ENCODE measurements around the gene KLF16. TPM values are rescaled to one million over a fixed set of nuclear protein-coding genes. Genes with fewer than 3 reads are reported as not detected.

The KLF16 gene
- total RNA-seq, 1 donor from 2014 or later = 9.8 TPM

DNA sequence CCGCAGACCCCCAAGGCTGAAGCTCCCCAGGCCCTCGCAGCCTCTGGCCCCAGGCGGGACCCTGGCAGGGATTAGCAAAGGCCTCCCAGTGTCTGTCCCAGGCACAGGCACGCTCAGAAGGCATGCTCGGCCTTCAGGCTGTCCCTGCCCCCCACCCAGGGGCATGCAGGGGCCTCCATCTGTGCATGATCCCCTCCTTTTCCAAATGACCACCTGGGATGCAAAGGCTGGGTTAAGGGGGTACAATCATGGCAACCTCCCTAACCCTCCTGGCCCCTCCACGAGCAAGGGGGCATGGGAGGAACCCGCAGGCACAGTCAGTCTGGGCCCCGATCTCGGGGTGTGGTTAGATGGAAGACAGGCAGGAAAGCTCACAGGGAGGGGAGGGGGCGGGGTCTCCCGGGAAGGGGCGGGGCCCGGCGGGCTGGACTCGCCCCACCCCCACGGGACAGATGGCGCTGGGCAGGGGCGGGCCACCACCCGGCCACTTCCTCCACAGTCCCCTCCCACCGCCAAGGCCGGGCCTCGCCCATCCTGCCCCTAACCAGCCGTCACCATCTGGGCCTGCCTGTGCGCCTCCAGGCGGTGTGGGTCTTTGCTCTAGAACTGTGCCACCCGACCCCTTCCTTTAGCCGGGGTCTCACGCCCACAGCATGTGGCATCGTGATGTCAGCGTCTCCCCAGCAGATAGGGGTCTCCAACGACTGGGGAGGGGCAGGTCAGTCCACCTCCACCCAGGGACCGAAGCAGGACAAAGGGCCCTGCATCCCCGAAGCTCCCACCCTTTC lies 8.1 kb downstream of the KLF16 start:
- peak; percentile 65 for DNase-seq (ENCODE audit: low read depth, low spot score)

DNA sequence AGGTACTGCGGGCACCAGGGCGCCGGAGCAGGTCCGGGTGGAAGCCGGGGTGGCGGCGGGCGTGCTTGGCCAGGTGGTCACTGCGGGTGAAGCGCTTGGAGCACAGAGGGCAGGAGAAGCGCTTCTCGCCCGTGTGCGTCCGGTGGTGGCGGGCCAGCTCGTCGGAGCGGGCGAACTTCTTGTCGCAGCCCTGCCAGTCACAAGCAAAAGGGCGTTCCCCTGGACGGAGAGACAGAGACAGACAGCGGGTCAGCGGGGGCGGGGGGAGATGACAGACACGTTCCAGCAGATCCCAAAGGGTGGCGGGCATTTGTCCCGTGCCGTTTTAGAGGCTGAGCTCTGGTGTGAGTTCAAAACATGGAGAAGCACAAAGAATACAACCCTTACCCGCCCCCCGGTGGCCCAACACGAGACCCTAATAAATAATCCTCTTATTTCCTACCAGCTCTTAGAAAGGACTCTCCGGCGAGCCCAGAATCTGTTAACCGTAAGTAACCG lies 8.8 kb downstream of the KLF16 start:
- DNase-seq (ENCODE audit: low read depth, low spot score) = no peak

DNA sequence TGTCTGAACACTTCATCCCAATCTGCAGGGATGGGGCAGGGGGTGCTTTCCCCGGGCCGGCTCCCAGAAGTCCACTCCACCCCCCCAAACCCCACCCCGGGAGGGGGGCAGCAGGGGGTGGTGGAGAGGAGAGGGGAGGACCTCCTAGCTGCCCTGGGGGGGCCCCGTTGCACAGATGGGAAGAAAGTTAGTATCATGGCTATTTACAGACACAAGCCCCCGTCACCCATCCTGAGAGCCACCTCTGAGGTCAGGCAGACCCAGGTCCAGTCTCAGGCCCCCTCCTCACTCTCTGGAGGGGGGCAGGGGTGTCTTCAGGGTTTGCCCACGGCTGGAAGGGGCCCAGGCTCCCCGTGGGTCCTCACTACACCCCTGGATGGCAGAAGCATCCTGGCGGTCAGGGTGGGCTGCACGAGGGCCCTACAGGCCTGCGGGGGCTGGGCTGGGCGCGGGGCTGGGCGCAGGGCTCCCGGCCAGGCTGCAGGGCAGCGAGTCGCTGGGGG lies 9.3 kb downstream of the KLF16 start:
- no peak for DNase-seq (ENCODE audit: low read depth, low spot score)

DNA sequence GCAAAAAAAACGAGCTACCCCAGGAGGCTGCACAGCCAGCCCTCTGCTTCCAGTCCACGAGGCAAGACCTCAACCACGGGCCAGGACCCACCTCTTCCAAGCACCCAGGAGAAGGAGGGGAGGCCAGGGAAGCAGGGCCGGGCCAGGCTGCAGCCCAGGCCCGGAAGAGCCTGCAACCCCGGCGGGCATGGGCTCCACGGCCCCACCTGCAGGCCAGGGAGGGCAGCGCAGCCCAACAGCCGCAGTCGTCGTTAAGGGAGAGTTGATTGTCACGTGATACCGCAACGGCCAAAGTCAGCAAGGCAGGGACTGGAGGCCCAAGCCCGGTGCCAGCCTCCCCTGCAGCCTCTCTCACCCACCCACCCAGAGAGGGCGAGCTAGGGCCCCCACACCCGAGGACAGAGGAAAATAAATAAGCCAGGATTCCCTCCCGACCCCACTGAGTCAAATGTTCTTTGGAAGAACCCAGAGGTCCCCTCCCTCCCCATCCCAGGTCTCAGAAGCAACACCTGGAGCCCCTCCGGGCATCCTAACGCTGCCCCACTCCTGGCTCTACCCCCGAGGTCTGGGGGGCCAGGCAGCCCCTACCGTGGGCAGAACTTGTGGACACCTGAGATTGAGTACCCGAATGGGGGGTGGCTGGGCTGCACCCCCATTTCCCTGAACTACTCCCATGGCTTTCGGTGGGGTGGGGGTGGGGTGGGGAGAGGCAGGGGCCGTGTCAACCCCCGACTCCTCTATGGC lies 9.9 kb downstream of the KLF16 start:
- no peak for DNase-seq (ENCODE audit: low read depth, low spot score)

DNA sequence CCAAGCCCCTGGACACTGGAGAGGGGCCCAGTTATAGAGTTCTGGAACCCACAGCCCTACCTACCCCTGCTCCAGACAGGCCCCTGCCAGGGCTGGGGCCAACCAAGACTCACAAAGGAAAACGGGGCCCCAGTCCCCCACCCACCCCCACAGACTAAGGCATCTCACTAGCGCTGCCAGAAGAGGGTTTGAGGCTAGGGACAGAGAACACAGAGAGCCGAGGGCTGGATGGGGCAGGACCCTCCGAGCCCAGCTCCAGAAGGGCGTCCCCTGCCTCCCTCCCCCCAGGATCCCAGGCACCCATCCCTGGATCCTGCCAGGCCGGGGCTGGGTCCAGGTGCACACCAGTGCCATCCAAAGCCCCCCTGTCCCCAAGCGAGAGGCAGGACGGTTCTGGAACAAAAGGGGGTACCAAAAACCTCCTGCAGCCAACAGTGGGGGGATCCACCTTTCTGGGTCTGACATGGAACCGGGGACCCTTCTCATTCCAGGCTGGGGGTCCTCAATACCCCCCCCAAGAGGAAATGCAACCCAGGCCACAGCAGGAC lies 10.7 kb downstream of the KLF16 start:
- no peak for DNase-seq (ENCODE audit: low read depth, low spot score)

DNA sequence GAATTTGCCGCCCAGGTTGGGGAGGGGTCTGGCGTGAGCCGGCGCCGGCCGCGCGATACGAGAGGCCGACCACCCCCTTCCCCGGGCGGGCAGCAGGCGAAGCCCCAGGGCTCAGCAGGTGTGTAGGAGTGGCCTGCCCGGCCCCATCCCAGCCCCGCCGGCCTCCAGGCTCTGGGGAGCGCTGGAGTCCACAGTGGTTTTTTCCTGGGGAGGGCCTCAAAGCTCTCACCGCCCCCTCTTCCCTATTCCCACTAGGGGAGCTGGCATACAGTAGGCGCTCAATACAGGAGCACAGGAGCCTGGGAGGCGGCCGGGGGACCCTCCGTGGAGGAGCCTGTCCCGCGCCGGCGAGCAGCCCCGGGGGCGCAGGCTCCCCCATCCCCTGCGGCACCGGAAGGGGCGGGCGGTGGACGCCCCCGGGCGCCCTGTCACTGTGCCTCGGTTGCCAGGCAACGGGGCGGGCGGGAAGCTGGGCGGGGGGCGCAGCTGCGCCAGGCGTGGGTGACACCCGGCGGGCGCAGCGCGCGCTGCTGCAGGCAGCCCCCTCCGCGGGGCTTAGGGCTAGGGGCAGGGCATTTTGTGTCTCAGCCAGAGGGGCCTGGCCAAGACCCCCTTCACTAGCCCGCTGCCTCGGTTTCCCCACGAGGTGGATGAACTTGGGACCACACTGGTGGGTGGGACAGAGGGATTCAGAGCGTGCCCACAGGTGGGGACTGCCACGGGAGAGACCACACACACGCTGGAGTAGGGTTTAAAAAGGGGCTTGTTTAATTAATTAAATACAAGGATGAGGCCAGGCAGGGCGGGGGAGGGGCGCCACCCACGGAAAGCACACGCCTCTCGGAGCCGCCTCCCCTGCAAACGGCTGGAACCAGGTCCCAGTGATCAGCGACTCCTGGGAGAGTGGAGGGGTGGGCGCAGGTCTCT lies 11.5 kb downstream of the KLF16 start:
- DNase-seq (ENCODE audit: low read depth, low spot score) = no peak

DNA sequence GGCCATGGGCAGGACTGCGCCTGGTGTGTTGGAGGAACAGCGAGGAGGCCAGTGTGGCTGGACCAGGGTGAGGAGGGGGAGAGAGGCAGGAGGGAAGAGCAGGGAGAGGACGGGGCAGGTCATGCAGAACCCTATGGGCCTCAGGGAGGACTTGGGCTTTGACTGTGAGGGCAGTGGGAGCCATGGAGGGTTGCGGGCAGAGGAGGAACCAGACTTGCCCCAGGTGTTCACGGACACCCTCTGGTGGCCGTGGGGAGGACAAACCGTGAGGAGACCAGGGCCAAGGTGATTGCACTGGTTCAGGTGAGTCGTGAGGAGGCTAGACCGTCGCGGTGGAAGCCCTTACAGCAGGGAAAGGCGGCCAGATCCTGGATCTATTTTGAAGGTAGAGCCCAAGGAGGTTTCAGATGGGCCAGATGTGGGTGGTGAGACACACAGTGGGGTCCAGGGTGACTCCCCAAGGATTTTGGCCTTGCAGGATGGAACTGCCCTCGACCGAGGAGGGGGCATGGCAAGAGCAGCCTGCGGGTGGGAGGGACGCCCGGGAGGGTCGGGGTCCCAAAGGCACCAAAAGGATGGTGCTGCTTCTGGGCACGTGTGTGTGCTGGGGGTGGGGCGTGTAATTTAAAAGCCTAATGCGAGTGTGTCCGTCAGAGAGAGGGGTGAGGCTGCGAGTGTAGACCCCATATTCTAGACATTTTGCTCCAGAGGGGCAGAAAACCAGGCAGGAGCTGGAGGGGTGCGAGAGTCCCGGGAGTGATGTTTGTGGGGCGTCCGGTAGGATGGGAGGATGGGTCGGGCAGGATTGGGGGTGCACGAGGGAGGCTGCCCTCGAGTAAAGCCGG lies 12.3 kb downstream of the KLF16 start:
- no peak for DNase-seq (ENCODE audit: low read depth, low spot score)

DNA sequence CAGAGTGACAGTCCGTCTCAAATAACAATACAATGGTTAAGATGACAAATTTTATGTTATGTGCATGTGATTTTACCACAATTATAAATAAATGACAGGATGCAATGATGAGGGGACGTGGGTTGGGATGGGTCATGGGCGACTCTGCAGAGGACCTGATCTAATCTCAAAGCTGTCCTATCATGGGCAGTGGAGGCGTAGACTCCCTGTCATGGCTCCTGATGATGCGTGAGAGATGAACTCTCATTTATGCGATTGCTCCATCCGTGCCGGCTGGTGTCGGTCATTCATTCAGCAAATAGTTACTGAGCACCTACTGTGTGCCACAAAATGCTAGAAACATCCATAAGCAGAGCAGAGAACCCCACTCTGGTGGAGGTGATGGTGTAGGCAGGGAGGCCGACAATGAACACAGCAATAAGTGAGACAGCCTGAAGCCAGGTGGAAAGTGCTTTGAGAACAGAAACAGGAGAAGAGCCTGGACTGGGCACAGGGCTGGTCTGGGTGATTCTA lies 13.4 kb downstream of the KLF16 start:
- no peak for DNase-seq (ENCODE audit: low read depth, low spot score)

DNA sequence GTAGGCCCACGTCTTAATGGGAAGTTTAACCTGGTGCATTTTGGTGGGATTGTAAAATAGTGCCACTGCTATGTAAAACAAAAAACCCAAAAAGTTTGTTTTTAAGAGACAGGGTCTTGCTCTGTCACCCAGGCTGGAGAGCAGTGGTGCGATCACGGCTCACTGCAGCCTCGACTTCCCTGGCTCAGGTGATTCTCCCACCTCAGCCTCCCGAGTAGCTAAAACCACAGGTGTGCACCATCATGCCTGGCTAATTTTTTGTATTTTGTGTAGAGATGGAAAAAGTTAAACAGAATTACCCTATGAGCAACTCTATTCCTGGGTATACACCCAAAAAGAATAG lies 14.3 kb downstream of the KLF16 start:
- no peak for DNase-seq (ENCODE audit: low read depth, low spot score)

DNA sequence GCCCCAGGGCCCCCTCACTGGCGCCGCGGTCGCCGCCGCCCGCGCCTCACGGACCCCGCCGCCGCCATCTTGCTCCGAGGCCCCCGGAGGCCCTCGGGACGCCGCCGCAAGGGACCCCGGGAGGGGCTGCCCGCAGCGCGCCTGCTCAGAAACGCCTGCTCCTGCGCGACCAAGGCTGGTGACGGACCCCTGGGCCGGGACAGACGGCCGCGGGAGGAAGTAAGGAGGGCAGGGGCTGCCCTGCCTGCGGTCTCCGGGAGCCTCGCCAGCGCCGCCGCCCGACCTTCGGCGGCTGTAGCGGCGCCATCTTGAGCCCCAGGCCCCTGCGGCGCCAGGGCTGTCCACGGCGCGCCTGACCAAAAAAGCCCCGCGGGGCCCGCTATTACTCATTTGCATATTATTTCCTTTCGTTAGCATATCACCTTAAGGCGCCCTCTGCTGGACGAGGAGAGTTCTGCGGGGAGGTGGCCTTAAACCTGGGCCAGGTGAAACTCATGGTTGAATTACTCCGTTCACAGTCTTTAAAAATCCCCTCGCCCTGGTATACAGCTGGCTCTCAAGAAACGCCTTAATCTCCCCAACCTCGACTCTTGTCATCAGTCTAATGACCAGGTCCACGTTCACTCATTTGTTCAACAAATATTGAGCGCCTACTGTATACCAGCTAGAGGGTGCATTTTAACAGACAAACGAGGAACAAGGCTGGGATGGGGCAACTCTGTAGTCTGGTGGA lies 14.8 kb downstream of the KLF16 start, which contains the start of gene REXO1:
REXO1 (minus strand) TSS at position 85 of the 733 bp plus-strand sequence. CDS start 125 bp downstream, outside the sequence.
- peak; percentile 64 for DNase-seq (ENCODE audit: low read depth, low spot score)

DNA sequence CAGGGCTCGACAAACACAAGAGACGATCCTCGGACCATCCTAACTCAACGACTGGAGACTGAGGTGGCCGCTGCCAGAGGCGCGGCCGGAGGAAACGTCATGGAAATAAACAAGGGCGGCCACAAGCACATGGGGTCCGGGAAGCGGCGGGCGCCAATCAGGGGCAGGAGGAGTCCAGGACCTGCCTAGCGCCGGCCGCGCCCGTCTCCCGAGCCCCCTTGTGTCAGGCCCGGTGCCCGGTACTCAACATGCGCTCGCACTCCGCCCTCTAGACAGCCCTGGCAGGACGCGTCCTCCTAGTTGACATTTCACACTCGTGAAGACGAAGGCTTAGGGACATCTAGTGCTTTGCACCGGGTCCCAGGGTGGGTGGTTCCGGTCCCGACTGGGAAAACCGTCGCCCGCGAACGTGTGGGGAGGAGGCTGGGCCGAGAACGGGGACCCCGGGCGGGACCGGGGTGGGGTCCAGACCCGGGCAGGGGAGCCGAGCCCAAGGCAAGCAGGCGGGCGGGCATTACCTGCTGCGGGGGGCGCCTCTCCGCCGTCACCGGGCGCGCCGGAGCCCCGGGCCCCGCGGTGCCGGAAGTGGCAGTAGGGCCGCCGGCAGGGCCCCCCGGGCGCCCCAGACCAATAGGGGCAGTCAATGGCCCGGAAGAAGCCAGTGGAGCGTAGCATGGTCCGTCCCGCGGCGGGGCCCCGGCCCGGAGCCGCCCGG lies 15.5 kb downstream of the KLF16 start:
- no peak for DNase-seq (ENCODE audit: low read depth, low spot score)

DNA sequence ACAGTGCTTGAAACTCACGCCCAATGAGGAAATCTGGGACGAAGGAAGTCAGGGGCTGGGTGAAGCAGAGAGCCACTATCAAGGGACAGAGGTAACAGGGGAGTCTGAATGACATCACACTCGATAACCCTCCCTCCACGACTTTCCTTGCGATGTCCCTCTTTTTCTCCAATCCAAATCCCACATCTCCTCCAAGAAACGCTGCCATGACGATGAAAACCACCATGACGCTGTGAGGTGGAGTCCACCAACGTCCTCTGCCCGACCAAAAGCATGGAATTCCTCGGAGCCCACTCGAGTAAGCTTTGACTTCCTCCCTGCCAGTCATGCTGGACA lies 16.1 kb downstream of the KLF16 start:
- no peak for DNase-seq (ENCODE audit: low read depth, low spot score)

DNA sequence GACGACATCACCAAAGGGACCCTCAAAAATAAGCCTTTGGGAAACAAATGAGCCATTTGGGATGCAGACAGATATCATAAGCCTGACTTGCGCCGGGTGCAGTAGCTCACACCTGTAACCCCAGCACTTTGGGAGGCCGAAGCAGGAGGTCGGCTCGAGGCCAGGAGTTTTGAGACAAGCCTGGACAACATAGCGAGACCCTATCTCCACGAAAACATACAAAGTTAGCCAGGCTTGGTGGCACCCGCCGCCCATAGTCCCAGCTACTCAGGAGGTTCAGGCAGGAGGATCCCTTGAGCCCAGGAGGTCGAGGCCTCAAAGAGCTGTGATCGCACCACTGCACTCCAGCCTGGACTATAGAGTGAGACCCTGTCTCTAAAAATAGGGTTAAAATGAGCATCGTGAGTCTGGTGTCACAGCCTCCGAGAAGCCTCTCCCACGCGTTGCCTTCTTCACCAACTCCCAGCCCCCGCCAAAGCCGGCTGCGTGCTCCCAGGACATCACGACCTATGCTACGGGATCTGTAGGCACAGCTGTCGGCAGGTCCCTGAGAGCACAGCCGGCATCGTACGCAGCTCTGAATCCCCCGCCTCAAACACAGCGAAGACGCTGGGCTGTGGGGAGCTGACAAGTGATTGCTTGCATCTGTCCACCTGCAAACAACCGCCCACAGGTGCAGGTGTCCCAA lies 16.7 kb downstream of the KLF16 start:
- DNase-seq (ENCODE audit: low read depth, low spot score) = no peak

DNA sequence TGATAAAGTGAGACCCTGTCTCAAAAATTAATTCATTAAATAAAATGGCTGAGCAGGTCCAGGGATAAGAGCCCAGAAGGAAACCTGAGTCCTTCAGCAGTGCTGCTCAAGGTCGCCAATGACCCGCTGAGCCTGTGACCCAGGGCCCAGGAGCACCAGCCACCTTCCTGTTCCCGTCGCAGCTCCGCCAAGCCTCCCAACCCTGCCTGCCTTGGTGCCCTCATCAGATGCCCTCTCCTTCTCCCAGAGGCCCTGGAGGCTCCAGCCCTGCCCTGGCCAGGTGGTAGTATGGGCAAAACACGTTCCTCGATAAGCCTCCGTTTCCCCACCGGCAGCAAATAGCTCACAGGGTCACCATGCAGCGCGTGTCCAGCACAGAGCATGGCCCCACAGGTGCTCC lies 17.7 kb downstream of the KLF16 start:
- DNase-seq (ENCODE audit: low read depth, low spot score) = no peak

DNA sequence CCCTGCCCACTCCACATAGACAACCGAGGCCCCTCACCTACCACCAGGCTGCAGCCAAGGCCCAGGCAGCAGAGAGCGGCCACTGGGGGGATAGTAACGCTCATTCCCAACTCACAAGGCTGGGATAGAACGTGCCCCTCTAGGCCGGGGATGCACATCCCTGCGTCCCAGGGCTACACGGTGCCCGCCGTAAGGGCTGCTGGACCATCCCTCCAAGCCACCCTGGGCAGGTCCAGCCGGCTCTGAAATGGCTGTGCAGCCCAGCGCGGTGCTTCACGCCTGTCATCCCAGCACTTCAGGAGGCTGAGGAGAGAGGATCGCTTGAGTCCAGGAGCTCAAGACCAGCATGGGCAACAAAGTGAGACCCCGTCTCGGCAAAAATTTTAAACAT lies 18.3 kb downstream of the KLF16 start:
- DNase-seq (ENCODE audit: low read depth, low spot score) = no peak

DNA sequence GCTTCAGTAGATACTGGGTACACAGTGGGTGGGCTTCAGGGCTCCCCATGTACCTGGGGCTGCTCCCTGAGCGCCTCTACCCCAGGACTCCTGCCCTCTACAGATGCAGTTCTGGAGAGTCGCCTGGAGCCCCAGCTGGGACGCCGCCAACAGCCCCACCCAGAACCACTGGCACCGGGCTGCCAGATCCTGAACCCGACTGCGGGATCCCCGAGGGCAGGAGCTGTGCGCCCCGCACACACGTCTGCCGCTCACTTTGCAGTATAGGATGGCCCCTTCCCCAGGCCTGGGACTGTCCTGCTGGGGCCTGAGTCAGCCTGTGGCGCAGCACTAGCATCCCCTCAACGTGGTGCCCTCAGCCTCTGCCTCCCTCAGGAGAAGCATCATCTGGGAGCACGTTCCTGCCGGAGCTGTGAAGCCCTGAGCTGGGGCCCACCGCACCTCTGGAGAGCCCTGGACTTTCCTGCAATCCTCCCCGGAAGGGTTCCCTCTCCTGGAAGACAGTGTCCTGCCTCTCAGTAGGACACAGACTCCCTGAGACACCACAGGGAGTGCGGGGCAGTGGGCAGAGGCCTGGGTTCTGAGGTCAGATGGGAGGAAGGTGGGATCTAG lies 18.8 kb downstream of the KLF16 start:
- no peak for DNase-seq (ENCODE audit: low read depth, low spot score)

DNA sequence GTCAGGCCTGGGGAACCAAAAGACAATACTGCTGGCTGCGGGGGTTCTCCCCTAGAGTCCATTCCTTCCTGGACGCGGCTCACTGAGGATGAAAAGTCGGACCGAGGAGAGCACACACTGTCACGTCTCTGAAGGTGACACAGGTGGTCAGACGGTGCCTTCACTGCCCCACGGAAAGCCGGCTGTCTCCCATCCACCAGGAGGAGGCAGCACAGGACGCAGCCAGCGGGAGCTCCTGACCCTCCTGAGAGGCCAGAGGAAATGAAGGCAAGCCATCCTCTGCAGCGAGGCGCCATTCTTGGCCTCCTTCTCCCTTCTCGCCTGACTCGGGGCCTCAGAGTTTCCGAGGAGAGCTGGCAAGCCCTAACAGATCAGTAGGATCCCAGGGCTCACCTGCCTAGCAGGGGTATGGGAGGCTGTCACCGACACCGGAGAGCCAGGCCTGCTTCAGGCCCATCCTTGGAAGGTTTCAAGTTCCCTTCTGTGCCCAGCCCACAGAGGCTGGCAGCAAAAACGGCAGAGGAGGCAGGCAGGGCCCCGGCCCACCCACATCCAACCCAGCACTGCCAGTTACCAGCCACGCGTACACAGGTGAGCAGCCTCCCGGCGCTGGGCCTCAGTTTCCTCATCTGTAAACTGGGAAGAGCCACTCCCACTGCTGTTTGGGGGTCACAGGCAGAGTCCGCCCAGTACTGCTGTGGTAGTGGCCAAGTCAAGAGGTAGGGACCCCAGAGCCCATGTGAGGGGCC lies 19.6 kb downstream of the KLF16 start:
- DNase-seq (ENCODE audit: low read depth, low spot score) = no peak
